NCI-H1105 treated with DMSO at 0.1 percent for 48 hours (cell line): ENCODE data around the gene NCDN.

Experiments used
- DNase-seq: peaks from one replicate; lab custom pipeline; 2025; lab: John Stamatoyannopoulos, UW

The NCDN gene

GRCh38 chr1:35590476-35591040 lies 33.0 kb downstream of the NCDN start:
- no peak for DNase-seq

- DNase-seq = no peak
These were observed 33.6 kb downstream of the NCDN start for GRCh38 chr1:35591211-35591610.

DNA sequence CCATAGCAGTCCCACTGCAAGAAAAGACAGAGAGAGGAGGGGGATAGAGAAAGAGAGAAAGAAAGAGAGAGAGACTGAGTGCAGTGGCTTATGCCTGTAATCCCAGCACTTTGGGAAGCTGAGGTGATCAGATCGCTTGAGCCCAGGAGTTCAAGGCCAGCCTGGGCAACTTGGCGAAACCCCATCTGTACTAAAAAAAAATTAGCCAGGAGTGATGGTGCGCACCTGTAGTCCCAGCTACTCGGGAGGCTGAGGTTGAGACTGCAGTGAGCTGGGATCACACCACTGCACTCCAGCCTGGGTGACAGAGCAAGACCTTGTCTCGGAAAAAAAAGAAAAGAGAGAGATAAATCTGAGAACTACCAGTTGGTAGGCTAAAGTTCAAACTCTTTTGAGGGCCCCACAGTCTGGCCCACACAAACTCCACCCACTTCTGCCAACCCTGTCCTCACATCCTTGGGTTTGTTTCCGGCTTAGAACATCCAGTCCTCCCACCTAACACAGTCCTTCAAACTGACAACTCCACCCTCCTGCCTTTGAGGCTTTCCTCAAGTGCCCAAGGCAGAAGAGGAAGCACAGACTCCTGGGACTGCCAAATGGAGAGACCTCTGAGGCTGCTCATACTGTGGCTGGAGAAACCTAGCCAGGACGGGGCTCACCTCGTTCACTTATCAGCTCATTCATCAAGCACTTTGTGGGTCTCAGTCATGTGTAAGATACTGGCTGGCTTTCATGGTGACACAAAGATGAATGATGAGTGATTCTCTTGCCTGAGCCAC lies 35.6 kb downstream of the NCDN start:
- DNase-seq = no peak

DNA sequence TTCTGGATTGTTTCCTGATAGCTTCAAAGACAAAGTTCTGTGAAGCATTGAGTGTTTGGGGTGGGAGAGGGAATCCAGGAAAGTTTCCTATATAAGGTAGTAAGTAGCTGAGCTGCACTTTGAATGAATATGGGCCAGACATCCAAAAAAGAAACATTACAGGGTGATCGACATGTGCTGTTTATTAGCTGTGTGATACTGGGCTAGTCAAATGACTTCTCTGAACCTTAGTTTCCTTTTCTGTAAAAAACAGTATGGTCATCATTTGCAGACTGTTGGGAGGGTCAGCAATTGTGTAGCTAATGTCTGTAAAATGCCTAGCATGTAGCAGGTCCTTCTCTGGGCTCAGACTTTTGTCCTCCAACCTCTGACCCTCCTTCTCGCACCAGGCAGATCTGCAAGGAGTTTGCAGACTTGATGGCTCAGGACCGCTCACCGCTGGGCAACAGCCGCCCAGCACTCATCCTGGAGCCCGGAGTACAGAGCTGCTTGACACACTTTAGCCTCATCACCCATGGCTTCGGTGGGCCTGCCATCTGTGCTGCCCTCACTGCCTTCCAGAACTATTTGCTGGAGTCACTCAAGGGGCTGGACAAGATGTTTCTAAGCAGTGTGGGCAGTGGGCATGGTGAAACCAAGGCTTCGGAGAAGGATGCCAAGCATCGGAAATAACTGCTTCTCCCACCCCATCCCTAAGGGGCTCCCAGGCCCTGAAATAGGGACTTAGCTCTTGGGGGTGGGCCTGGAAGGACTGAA lies 36.6 kb downstream of the NCDN start:
- DNase-seq = no peak

DNA sequence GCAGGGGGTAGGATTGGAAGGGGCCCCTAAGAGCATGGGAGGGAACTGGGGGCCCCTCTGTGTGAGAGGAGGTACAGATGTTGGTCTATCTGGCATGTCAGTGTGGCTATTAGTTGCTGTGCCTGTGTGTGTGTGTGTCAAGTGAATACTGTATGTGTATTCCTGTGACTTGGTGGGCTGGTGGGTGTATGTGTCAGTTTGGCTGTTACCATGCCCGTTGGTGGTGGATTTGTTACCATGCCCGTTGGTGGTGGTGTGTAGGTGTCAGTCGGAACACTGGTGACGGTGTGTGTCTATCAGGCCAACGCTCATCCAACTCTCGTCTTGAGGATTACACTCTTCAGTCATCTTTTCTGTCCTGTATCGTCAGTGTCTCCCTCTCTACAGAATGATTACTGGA lies 38.1 kb downstream of the NCDN start:
- DNase-seq = no peak

GRCh38 chr1:35597870-35598269 lies 40.3 kb downstream of the NCDN start:
- no peak for DNase-seq

GRCh38 chr1:35598895-35599294 lies 41.3 kb downstream of the NCDN start:
- no peak for DNase-seq

- no peak for DNase-seq
These were observed 41.8 kb downstream of the NCDN start for GRCh38 chr1:35599411-35599810.

DNA sequence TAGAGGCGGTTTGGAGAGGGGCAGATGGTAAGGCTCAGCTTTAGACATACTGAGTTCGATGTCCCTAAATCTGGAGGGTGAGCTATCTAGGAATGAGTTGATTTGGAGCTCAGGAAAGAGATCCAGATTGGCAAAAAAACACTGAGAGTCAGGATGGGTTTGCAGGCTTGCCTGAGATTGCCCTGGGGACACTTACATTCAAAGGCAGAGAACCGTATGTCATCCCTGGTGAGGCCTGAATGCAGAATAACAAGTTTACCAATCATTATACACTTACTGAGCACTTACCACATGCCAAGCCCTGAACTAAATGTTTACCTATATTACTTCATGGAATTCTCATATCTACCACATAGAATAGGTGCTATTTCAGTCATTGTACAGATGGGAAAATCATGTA lies 43.0 kb downstream of the NCDN start:
- DNase-seq = no peak

DNA sequence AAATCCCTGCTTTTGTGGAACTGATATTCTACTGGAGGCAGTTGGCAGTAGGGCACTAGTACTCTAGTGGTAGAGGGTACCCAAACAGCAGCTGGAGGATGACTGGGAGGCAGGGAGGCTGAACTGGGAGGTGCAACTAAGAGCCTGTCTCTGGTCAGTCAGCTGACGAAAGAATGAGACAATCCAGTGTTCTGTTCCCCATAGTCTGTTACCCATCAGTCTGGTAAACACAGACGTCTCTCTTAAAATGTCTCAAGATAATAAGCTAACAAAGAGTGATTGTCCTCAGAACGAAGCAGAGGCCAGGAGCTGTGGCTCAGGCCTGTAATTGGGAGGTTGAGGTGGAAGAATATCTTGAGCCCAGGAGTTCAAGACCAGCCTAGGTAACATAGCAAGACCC lies 45.9 kb downstream of the NCDN start:
- no peak for DNase-seq

GRCh38 chr1:35603941-35604340 lies 46.3 kb downstream of the NCDN start:
- no peak for DNase-seq

DNA sequence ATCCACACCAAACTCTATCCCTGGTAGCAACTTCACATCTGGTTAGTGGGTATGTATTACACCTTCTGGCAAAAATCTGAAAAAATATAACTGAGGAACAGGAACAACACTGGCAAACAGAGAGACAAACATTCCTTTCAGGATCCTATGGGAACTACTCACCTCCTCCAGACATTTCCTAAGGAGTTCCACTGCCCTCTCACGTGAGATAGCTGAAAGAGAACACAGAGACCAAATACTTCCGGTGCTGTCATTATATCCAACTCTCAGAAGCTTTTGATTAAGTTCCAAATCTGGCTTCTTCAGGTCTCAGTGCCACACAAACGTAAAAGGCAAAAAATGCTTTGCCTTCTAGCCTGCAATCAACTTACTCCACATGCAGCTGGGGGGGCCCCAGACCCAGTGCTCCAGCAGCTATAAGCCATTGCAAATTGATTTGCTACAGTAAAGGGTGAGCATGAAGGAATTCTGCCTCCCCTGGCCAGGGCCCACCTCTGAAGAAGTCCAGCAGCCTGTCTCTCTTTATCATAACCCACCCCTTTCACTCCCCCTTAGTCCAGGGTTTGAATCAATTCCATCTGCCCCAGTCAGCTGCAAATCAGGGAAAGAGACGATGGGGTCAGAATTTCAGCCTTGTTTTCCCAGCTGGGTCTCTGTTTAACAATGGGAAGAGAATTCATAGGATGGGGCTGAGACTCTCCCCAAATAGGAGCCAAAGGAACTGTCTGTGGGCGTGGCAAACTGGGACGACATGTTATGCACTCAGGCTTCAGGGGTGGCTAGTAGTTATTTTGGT lies 47.7 kb downstream of the NCDN start:
- DNase-seq = no peak

DNA sequence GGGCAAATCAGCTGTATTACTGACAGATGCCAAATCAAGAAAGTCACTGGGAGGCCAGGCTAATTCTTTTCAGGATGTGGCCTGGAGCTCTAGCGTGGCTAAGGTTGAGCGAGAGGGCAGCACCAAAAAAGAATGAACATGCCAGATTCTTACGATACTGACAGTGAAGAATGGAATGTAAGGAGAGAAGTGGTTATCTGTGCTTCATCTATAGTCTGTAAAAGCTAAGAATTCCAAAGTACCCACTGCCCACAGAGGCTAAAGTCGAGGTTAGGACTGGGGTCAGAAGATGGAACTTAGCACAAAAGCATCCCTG lies 48.2 kb downstream of the NCDN start:
- DNase-seq = no peak

DNA sequence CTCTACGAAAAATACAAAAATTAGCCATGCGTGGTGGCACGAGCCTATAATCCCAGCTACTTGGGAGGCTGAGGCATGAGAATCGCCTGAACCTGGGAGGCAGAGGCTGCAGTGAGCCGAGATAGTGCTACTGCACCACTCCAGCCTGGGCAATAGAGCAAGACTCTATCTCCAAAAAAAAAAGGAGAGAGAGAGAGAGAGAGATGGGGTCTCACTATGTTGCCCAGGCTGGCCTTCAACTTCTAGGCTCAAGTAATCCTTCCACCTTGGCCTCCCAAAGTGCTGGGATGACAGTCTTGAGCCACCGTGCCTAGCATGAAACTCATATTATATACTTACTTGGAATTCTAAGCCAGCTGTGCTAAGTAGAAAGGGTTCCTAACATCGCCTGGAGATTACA lies 54.1 kb downstream of the NCDN start:
- DNase-seq = no peak

DNA sequence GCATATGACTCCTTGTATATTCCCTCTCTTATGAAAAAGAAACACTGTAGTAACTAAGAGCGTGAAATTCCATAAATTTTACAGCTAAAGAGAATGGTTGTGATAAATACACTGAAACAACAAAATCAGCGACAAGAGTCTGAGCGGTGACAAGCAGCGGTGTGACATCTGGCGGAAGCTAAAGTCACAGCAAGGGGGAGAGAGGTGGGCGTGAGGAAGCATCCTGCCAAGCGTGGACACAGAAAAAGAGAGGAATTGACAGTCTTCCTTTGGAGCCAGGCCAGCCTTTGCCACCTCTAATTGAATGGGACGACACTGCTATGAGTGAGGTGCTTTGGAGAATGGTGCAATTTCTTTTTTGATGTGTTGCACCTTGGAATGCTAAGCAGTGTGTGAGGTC lies 57.8 kb downstream of the NCDN start:
- no peak for DNase-seq
